Neural progenitor cell (in vitro differentiated cells): ENCODE measurements around the gene MIB1.

Experiments used
- EZH2 ChIP-seq: fragments of 200-600 bp; sonication (generic); IDR thresholded peaks from 2 replicates; pipeline ENCODE4 v1.6.1; 2017; ENCODE audit warnings: antibody characterized with exemption, mild to moderate bottlenecking, moderate library complexity
- EZH2phosphoT487 ChIP-seq: fragments of 200-600 bp; sonication (generic); IDR thresholded peaks from 2 replicates; pipeline ENCODE4 v1.6.1; 2017; ENCODE audit warnings: antibody characterized with exemption
- TF ChIP-seq, protein P1 (sequence below): fragments of 200-600 bp; sonication (generic); IDR thresholded peaks from 2 replicates; pipeline ENCODE4 v1.5.1; 2017; ENCODE audit warnings: antibody characterized with exemption, mild to moderate bottlenecking

DNA sequence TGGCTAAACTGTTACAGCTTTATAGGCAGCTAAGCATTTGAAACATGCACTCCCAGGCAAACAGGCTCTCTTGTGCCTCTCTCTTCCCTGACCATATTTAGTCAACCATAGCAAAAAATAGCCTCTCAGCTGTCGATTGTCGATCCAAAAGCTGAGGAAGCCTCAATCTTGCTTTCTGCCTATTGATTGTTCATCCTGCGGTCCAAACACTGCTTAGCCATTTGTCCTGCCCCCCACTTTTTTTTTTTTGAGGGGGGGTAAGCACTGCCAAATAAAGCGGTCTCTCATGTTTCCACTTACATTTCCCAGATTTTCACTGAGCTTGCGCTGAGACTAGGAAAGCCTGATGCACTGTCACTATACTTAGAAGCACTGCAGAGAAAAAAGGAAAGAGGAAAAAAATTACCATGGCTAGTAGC, 90.8 kb downstream of the MIB1 start:
- TF ChIP-seq, protein P1, sequence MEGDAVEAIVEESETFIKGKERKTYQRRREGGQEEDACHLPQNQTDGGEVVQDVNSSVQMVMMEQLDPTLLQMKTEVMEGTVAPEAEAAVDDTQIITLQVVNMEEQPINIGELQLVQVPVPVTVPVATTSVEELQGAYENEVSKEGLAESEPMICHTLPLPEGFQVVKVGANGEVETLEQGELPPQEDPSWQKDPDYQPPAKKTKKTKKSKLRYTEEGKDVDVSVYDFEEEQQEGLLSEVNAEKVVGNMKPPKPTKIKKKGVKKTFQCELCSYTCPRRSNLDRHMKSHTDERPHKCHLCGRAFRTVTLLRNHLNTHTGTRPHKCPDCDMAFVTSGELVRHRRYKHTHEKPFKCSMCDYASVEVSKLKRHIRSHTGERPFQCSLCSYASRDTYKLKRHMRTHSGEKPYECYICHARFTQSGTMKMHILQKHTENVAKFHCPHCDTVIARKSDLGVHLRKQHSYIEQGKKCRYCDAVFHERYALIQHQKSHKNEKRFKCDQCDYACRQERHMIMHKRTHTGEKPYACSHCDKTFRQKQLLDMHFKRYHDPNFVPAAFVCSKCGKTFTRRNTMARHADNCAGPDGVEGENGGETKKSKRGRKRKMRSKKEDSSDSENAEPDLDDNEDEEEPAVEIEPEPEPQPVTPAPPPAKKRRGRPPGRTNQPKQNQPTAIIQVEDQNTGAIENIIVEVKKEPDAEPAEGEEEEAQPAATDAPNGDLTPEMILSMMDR, result no peak
- no peak for TF ChIP-seq EZH2
- no peak for TF ChIP-seq EZH2phosphoT487
